NCI-H774 (cell line): ENCODE measurements around the gene AGR2.
"Not testable (repeated sequence)": the region's sequence is repeated elsewhere in the genome, so short reads cannot be mapped to it uniquely, and the experiment has no call there.

Source experiments
- DNase-seq: peaks from one replicate; lab custom pipeline; 2025; lab: John Stamatoyannopoulos, UW

Gene AGR2

GRCh38 chr7:16773884-16774283, 30.9 kb downstream of the AGR2 start:
- DNase-seq: no peak

DNA sequence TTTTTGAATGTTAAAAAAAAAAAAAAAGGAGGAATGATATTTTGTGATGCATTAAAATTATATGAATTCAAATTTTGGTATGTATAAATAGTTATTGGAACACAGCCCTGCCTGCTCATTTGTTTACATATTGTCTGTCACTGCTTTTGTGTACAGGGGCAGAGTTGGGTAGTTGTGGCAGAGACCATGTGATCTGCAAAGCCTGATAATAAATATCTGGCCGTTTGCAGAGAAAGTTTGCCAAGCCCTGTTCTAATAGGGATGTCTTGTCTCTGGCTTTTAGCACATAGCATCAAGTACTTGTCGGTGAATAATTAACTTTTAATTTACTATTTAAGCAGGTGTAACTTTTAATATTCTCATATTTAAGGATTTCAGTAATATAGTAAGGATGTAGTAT, 31.5 kb downstream of the AGR2 start:
- DNase-seq: no peak

GRCh38 chr7:16770657-16771329, 34.0 kb downstream of the AGR2 start:
- DNase-seq: no peak

DNA sequence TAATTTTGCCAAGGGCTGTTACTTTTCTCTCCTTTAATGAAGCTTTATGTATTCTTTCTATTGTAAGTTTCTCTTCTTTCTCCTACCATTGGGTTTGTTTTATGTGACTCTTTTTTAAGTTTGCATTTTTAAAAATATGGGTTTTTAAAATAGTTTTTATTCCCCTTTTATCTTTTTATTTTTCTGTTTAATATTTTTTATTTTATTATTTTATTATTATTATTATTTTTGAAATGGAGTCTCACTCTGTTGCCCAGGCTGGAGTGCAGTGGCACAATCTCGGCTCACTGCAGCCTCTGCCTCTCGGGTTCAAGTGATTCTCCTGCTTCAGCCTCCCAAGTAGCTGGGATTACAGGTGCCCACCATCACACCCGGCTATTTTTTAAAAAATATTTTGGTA, 34.8 kb downstream of the AGR2 start:
- DNase-seq: not testable (repeated sequence)

DNA sequence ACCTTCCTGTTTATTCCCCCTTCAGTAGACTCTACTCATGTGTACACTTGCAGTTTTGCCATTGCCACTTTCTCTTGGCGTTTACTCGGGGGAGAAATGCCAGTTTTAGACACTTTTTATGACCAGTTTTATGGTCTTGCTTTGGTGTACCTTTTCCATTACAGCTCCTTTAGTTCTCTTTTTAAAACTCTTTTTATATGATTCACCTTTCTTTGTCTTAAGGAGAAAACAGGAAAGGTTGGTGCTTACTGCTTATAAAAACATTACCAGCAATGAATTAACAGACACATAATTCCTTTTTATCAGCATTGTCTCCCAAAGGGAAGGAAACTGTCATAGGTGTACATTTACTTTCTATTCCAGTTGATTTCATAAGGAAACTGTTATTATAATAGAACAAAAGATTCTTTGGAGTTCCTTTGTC, 39.4 kb downstream of the AGR2 start:
- no peak for DNase-seq

DNA sequence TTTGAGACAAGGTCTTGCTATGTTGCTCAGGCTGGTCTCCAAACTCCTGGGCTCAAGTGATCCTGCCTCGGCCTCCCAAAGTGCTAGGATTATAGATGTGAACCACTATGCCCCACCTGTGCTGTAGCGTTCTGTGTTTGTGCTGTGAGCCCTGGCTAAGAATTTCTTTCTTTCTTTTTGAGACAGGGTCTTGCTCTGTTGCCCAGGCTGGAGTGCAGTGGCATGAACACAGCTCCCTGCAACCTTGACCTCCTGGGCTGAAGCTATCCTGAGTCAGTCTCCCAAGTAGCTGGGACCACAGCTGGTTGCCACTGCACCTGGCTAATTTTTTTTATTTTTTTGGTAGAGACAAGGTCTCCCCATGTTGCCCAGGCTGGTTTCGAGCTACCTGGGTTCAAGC, 39.9 kb downstream of the AGR2 start:
- no peak for DNase-seq

GRCh38 chr7:16762177-16762576, 42.6 kb downstream of the AGR2 start:
- DNase-seq: no peak

GRCh38 chr7:16759840-16760239, 45.0 kb downstream of the AGR2 start:
- DNase-seq: no peak

DNA sequence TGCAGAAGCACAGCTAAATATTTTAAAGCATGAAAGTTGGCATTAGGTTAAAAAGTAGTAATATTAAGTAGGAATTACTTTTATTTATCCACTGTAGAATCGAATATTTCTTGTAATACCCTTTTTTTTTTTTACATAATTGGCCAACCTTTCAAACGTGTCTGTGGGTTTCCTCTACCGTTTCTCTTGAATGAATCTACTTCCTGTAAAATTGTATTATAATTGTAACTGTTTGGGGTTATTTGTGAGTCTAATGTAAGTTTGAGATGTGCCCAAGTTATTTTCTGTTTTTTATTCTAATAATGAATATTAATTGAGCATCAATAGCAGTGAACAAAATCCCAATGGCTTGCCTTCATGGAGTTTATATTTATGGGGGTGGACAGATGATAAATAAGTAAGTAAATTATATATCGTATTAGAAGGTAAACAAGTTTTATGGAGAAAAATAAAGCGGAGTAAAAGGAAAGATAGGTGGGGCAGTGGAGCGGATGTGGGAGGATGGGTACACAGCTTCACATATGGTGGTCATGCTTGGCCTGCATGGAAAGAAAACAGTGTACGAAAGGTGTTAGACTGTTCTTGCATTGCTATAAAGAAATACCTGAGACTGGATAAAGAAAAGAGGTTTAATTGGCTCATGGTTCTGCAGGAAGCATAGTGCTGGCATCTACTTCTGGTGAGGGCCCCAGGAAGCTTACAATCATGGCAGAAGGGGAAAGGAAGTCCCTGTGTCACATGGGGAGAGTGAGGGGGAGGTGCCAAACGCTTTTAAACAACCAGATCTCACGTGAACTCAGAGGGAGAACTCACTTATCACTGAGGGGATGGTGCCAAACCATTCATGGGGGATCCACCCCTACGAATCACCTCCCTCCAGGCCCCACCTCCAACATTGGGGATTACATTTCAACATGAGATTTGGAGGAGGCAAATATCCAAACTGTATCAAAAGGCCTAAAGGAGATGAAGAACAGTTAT, 45.9 kb downstream of the AGR2 start:
- DNase-seq: no peak

- no peak for DNase-seq
These were observed 46.8 kb downstream of the AGR2 start for GRCh38 chr7:16758036-16758435.

DNA sequence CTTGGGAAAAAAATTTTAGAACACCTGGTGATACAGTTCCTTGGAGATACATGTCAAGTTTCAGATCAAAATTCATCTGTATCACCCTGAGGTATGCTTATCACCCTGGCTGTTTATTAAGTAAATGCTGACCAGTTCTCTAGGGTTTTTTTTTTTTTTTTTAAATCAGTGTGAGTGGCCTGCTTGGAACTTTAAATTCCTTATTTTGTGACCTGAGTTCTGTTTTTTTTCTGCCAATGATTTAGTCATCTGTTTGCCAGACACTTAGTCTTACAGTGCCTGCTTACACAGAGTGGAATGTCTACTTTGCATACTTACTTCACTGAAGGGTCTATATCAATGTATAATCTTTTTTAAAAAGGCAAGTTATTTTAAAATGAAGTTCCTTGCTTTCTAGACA, 49.4 kb downstream of the AGR2 start:
- no peak for DNase-seq

GRCh38 chr7:16754856-16755317, 49.9 kb downstream of the AGR2 start:
- DNase-seq: no peak

- no peak for DNase-seq
These were observed 50.6 kb downstream of the AGR2 start for GRCh38 chr7:16753932-16754855.

GRCh38 chr7:16753102-16753931, 51.5 kb downstream of the AGR2 start, which contains the start of gene TSPAN13:
Gene TSPAN13 (plus strand): TSS chr7:16753755. CDS start chr7:16753968, 213 bp downstream.
- DNase-seq: peak; percentile 92

DNA sequence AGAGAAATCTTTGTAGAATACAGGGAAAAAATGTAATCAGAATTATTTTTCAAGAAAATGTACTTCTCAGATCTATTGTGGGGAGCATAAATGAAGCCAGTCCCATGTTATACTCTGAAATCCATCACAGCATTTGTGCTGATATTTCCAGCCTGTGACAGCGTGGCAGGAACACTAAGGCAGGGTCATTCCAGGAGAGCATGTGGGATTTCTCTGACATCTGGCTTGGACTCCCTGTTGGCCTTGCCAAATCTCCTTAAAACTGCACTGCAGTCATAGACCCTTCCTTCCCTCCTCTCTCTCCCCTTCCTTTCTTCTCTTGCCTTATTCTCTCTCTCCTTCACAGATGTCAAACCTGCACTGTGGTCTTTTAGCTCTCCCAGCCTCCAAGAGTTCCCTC, 57.7 kb downstream of the AGR2 start:
- no peak for DNase-seq

DNA sequence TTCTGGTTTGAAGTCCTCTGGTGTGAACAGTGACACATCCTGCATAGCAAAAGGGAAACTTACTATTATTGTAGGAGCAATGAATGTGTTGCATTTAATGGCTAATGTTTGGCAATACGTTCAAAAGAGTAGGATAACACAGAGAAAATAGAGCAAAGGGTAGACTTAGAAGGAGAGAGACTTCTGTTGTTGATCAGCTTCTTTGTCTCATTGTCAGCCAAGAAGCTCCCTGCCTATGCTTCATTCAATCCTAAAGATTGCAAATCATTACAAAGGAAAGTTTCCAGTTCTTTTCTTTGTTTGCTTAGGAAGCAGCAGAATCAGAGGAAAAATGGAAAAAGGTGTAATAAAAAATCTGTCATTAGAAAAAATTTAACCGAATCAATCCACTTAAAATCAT, 59.2 kb downstream of the AGR2 start:
- DNase-seq: no peak

GRCh38 chr7:16744518-16745250, 60.1 kb downstream of the AGR2 start:
- no peak for DNase-seq

GRCh38 chr7:16743236-16743635, 61.6 kb downstream of the AGR2 start:
- DNase-seq: no peak

DNA sequence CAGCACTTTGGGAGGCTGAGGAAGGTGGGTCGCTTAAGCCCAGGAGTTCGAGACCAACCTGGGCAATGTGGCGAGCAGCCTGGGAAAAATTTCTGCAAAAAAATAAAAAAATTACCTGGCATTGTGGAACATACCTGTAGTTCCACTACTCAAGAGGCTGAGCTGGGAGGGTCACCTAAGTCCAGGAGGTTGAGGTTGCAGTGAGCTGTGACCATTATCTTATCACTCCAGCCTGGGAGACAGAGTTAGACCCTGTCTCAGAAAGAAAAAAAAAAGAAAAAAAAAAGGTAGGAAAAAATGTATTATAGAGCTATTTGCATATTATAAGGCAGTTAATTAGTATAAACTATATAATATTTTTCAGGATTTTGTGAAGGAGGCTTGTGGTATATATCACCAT, 62.3 kb downstream of the AGR2 start:
- DNase-seq: no peak
